Fibroblast of pulmonary artery (primary cell): Measurements from ENCODE around the gene EGFL6.
"Not testable (repeated sequence)": the region's sequence is repeated elsewhere in the genome, so short reads cannot be mapped to it uniquely, and the experiment has no call there.

Source experiments
- DNase-seq: peaks from one replicate; pipeline ENCODE4 v3.0.0-alpha.2; 2010; ENCODE audit warnings: low read depth
- H3K4me3 ChIP-seq: replicated peaks from 2 replicates; pipeline ENCODE4 v1.5.1; 2011; ENCODE audit warnings: low read depth, mild to moderate bottlenecking, control low read depth, low read length, moderate library complexity
- CTCF ChIP-seq: IDR thresholded peaks from 2 replicates; pipeline ENCODE4 v1.5.1; 2011; ENCODE audit warnings: mild to moderate bottlenecking, control low read depth, low read length, inconsistent platforms; ENCODE audit errors: missing control alignments

EGFL6 gene

DNA sequence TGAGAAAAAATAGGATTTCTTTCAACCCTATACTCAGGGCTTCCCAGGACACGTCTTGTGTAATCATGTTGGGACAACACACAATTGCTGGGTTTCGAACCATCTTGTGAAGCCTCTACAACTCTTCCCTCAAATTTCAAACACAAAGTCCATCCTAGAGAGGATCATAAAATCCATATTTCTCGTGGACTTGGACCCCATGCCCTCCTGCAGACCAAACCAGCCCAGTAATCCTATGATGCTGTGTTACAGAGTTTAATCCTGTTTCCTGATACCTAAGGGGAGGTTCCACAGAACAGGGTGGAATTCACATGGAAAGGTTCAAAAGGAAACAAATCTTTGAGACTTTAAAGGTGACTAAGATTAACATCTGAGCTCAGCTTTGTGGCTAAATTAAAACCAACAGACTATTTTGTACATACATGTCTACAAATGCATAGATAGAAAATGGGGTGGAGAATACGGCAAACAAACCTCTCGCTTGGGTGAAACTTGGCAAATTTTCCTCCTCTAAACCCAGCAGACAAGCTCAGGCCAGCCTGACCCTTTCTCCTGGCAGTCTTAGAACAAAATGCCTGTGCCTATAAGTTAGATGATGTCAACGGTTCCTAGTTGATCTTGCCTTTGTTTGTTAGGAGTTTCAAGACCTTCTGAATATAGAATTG, 38.1 kb downstream of the EGFL6 start:
- DNase-seq, result no peak
- TF ChIP-seq CTCF, result no peak
- H3K4me3 ChIP-seq, result no peak overlapping the region

GRCh38 chrX:13607996-13608365, 38.6 kb downstream of the EGFL6 start:
- DNase-seq, result no peak
- no peak overlapping the region for H3K4me3 ChIP-seq
- TF ChIP-seq CTCF, result no peak

DNA sequence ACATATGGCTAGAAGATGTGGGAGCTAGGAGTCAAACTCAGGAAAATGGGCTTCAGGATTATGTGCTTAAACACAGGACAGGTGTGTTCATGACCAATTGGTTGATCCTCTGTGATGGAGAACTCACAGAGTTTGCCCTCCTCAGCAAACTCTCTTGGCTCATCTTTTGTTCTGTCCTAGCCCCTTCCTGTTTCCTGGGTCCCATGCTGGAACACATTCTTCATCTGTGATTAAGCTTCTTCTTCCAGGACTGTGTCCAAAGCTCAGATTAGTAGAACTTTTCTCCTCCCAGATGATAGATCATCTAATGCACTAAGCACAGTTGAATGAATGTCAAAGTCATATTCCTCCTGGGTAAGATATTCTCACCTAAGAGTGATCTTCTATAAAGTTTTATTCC, 44.8 kb downstream of the EGFL6 start:
- no peak overlapping the region for H3K4me3 ChIP-seq
- no peak for TF ChIP-seq CTCF
- no peak for DNase-seq

GRCh38 chrX:13620207-13620606, 50.8 kb downstream of the EGFL6 start:
- DNase-seq, result no peak
- no peak overlapping the region for H3K4me3 ChIP-seq
- no peak for TF ChIP-seq CTCF

GRCh38 chrX:13622401-13622964, 53.1 kb downstream of the EGFL6 start:
- no peak for TF ChIP-seq CTCF
- no peak overlapping the region for H3K4me3 ChIP-seq
- peak; percentile 13 for DNase-seq

- H3K4me3 ChIP-seq, result no peak overlapping the region
- TF ChIP-seq CTCF, result no peak
- no peak for DNase-seq
Measured at GRCh38 chrX:13627306-13627705, 57.9 kb downstream of the EGFL6 start.

GRCh38 chrX:13637224-13637623, 67.8 kb downstream of the EGFL6 start:
- not testable (repeated sequence) for DNase-seq

More at GRCh38 chrX:13637224-13637623, 67.8 kb downstream of the EGFL6 start:
- H3K4me3 ChIP-seq, result not testable (repeated sequence)
